Midbrain (tissue), 1 donor: ENCODE data around the gene ITGA7.
A peak's percentile ranks its signal among the peaks of the same experiment; 100 is the strongest.

ENCODE experiments used
- DNase-seq: peaks from one replicate; lab custom pipeline; 2025; lab: John Stamatoyannopoulos, UW

Gene ITGA7, protein sequence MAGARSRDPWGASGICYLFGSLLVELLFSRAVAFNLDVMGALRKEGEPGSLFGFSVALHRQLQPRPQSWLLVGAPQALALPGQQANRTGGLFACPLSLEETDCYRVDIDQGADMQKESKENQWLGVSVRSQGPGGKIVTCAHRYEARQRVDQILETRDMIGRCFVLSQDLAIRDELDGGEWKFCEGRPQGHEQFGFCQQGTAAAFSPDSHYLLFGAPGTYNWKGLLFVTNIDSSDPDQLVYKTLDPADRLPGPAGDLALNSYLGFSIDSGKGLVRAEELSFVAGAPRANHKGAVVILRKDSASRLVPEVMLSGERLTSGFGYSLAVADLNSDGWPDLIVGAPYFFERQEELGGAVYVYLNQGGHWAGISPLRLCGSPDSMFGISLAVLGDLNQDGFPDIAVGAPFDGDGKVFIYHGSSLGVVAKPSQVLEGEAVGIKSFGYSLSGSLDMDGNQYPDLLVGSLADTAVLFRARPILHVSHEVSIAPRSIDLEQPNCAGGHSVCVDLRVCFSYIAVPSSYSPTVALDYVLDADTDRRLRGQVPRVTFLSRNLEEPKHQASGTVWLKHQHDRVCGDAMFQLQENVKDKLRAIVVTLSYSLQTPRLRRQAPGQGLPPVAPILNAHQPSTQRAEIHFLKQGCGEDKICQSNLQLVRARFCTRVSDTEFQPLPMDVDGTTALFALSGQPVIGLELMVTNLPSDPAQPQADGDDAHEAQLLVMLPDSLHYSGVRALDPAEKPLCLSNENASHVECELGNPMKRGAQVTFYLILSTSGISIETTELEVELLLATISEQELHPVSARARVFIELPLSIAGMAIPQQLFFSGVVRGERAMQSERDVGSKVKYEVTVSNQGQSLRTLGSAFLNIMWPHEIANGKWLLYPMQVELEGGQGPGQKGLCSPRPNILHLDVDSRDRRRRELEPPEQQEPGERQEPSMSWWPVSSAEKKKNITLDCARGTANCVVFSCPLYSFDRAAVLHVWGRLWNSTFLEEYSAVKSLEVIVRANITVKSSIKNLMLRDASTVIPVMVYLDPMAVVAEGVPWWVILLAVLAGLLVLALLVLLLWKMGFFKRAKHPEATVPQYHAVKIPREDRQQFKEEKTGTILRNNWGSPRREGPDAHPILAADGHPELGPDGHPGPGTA

DNA sequence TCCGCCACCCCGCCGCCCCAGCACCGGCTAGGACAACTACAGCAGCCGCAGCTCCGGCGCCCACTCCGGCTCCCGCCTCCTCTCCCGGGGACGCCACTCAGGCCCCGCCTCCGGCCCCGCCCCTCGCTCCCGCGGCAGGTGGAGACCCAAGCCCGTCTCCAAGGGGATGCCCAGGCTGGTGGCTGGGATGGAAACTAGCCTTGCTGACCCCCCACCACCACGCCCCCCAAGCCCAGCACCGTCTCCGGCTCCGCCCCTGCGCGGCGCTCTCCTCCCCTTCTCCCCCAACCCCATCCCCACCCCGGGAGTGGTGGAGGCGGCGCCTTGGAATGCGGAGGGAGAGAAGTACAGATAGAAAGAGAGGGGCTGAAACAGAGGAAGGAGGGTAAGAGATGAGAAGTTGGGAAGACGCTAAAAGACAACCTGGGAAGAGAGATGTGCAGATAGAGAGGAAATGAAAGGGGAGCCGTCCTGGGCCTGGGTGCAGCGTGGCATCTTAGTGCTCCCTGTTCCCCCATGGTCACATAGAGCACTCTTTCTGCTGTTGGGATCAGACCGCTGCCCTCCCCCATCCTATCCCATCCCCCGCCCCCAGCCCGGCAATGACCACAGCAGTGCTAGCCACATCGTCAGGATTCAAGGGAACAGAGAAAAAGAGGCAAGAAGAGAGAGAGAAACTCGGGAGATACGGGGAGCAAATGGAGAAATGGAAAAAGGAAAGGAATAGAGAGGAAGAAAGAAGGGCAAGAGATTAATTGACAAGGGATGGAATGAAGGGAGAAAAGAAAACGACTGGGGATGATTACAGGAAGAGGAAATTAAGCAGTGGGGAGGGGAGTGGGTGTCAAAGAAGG, at the start of gene ITGA7:
ITGA7 (minus strand) TSS at position 64 of the 854 bp plus-strand sequence. CDS start 222 bp downstream, outside the sequence.
- peak; percentile 45 for DNase-seq

- no peak for DNase-seq
Observed at GRCh38 chr12:55755246-55755645, 47.5 kb upstream of the ITGA7 start.

DNA sequence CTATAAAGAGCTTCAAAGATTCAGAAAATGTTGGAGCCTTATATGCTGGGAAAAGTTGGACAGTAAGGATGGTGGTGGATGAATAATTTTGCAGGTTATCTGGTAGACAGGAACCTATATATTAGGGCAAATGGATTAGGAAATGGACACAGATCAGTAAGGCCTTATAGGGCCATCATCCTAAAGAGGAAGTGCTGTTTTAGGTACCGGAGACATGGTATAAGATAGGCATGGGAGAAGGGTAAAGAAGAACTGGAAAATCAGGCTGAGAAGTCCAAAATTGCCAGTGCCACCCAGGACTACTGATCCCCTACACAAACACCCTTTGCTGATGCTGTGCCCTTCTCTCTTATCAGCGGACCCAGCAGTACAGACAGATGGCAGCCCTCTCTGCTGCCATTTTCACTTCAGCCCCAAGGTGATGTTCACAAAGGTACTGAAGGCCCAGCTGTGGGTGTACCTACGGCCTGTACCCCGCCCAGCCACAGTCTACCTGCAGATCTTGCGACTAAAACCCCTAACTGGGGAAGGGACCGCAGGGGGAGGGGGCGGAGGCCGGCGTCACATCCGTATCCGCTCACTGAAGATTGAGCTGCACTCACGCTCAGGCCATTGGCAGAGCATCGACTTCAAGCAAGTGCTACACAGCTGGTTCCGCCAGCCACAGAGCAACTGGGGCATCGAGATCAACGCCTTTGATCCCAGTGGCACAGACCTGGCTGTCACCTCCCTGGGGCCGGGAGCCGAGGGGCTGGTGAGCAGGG, 40.7 kb upstream of the ITGA7 start:
- DNase-seq, result no peak

DNA sequence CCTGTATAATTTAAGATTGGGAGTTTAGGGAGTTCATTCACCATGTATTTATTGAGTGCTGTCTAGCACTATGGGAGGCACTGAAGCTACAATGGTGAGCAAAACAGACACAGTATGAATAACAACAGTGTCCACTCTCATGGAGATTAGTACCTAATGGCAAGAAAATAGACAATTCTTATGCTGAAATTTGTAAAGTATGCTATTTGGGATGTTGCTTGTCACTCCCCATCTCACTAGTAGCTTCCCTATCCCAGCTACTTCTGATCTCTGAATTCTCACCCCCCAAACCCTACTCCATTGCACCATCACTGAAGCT, 39.2 kb upstream of the ITGA7 start:
- DNase-seq, result no peak

DNA sequence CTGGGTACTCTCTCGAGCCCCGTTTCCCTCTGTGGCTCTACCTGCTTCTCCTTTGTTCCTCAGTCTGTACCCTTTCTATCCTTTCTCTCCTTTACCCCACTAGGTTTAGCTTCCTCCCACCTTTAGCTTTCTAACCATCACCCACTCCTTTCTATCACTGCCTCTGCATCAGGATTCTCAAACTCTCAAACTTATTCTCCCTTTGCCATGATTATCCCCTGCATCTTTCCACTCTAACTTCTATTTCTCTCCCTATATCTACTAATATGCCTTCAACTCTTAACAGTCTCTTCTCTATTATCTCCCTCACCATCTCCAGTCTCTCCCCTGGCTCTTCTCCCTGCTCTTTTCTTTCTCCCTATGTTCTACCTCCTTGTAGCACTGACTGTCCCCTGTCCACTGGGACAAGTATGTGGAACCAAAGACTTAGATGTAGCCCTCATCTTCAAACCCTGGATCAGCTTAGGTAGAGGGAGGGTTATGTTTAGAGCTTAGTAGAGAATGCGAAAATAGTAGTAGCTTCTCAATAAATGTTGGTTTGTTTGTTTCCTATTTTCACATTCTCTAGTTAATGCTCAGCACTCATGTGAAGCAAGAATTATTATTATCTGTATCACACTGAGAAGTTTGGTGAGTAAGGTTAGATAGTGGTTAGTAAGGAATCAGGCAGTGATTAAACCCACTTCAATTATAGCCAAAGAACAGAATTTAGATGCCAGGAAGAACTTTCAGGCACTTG, 38.6 kb upstream of the ITGA7 start:
- no peak for DNase-seq

DNA sequence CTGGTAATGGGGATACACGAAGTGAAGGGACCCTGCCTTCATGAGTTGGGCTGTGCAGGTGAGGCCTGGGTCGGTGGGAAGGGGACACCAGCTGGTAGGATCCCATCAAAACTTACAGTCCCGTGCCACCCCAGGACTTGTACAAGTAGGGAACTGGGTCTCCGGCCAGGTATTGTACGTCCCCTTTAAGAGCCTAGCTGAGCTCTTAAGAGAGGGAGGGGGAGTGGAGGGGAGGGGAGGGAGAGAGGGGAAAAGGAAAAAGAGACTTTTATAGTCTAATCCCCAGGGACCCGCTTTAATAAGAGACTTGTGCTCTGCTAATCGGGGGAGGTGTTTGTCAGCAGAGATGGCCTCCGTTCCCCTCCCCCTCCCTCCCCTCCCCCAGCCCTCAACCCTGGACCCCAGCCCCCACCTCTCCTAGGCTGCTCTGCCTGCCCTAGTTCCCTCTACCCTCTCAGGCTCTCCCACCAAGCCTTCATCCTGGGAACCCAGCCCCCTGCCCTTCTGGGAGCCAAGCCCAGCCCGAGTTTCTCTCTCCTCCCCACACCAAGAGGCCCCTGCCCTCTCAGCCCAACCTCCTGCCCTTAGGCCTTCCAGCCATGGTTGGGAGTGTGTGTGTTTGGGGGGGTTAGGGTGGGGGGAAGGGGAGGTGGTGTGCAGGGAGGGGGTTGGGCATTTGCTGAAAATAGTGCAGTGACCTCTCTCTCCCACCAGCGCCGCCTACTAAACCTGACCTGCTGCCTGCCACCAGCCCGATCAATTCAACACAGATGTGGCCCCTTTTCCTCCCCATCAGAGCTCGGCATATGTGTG, 37.9 kb upstream of the ITGA7 start:
- peak; percentile 30 for DNase-seq

GRCh38 chr12:55744340-55745030, 36.8 kb upstream of the ITGA7 start:
- no peak for DNase-seq

- no peak for DNase-seq
Observed at GRCh38 chr12:55743406-55744339, 36.0 kb upstream of the ITGA7 start.

- peak; percentile 85 for DNase-seq
Observed at GRCh38 chr12:55742719-55743405, 35.2 kb upstream of the ITGA7 start, which contains the start of gene GDF11. GDF11 (plus strand) TSS chr12:55743122; CDS start chr12:55743317, 195 bp downstream.

- no peak for DNase-seq
Observed at GRCh38 chr12:55741931-55742680, 34.4 kb upstream of the ITGA7 start.

- no peak for DNase-seq
Observed at GRCh38 chr12:55739025-55739378, 31.3 kb upstream of the ITGA7 start.

DNA sequence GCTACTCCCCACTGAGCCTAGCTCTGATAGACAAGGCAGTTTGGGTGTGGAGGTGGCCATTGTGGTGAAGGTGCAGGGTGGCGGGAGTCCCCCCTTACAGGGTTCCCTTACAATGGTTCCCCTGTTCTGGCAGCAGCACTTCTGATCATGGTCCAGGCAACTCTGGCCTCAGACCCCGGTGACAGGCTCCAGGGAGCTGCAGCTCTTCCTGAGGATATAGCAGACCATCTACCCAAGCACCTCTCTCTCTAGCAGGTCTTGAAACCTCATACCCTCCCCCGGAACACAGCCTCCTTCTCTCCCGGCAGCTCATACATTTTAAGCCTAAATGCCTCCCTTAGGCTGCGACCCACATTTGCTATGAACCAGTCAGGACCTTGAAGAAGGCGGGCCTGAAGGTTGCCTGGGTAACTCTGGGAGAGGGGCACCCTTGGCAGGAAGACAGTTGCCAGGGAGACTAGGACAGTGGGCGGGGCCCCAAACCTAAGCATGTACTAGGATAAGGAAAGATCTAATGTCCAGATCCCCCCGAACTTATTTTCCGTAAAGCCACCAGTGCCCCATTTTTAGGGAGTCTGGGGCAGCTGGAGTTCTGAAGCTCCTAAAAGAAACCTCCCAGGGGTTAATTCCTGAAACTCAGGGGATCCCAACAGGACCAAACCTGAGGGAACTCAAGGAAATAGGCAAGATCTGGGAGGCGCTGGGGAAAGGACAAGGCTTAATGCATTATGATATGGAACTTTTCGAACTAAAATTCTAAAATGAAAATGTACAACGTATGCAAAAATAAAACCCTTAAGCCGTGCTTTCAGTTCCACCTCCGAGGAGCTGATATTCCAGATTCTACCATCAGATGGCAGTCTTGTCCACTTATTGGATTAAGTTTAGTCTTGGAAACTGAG, 30.7 kb upstream of the ITGA7 start:
- DNase-seq, result peak; percentile 91

DNA sequence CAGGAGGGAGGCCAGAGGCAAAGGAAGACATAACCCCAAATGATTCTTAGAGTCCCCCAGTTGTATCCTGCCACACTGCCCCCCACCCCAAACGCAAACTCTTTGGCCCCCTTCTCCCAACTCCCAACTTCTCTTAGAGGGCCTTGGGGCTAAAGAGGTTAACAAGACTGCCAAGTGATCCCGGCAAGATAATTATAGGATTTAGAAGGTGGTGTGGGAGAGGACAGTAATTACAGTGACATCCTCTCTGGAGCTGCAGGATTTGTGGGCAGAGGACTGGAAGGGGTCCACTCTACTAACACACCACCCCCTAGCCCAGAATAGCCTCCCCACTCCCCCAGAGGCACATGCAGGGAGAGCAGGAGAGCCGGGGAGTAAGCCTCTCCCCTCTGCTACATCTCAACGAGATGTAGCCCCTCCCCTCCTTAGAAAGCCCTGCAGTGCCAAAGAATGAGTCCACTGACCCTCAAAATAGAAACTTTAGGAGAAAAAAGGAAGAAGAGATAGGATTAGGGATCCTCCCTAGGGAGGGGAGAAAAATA, 29.9 kb upstream of the ITGA7 start:
- DNase-seq, result no peak

DNA sequence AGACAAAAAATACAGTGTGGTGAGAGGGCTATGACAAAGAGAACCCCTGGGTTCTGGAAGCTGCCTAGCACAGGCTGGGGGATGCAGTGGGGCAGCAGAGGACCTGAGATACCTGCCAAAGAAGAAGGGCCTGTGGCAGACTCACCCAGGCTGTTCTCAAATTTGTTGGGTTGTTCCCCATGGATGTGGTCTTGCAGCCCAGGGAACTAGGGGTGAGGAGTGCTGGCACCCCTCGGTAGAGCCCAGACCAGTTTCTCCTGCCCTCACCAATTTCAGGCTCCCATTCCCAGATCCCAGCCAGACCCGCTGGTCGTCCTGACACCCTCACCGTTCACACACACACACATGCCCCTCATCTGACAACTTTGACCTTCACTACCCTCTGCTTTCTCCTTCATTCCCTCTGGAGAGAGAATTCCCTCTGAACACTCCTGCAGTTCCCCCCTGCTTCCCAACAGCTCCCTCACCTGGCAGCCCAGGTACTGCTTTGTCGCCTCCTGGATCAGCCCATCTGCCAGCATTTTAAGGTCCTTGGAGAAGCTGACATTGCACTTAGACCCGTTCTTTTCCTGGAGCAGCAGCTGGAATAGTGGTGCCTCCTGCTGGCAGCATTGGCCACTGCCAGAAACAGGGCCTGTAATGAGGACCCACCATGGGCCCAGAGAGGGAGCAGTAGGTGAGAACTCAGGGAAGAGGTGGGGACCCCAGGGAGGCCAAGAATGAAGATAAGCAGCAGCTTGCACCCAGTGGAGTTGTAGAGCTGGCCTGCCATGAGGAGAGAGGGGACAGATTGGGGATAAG, 29.3 kb upstream of the ITGA7 start:
- peak; percentile 76 for DNase-seq
